ACC112 (cell line): ENCODE measurements around the gene SYT8.

ENCODE experiments used
- H2AFZ ChIP-seq: fragments of 200-600 bp; sonication (generic); one replicate; pipeline ENCODE4 v1.6.0; 2017; ENCODE audit warnings: antibody characterized with exemption, low read length; ENCODE audit not compliant: unreplicated experiment
- H3K27ac ChIP-seq: fragments of 200-600 bp; sonication (generic); 2 replicates; pipeline ENCODE4 v1.5.1; 2014; ENCODE audit warnings: low read depth, mild to moderate bottlenecking, antibody characterized with exemption, low read length, moderate library complexity
- H3K27me3 ChIP-seq: fragments of 200-600 bp; sonication (generic); 2 replicates; pipeline ENCODE4 v1.6.1; 2014; ENCODE audit warnings: mild to moderate bottlenecking, antibody characterized with exemption, low read length, moderate library complexity, mixed read lengths; ENCODE audit not compliant: insufficient read depth
- H3K36me3 ChIP-seq: fragments of 200-600 bp; sonication (generic); 2 replicates; pipeline ENCODE4 v1.6.1; 2016; ENCODE audit warnings: mild to moderate bottlenecking, antibody characterized with exemption, low read length, moderate library complexity, mixed read lengths; ENCODE audit not compliant: insufficient read depth
- H3K4me1 ChIP-seq: fragments of 200-600 bp; sonication (generic); one replicate; pipeline ENCODE4 v1.6.1; 2016; ENCODE audit warnings: low read length, mixed read lengths; ENCODE audit not compliant: insufficient read depth, unreplicated experiment, control insufficient read depth
- H3K4me3 ChIP-seq: fragments of 200-600 bp; sonication (generic); 2 replicates; pipeline ENCODE4 v1.5.1; 2014; ENCODE audit warnings: mild to moderate bottlenecking, low read depth, low read length
- H3K79me2 ChIP-seq: fragments of 200-600 bp; sonication (generic); one replicate; pipeline ENCODE4 v1.6.0; 2016; ENCODE audit warnings: low read length; ENCODE audit not compliant: control insufficient read depth, unreplicated experiment, insufficient read depth

The SYT8 gene

GRCh38 chr11:1827095-1827813, 7.5 kb upstream of the SYT8 start:
- H3K4me3 ChIP-seq: peak overlapping the region; percentile 53; the same call in 1 of the 2 replicates
- H2AFZ ChIP-seq: no peak overlapping the region
- H3K27ac ChIP-seq: peak overlapping the region; percentile 91
- H3K27me3 ChIP-seq: no peaks in the 10 kb centered on the region
- H3K79me2 ChIP-seq: no peaks in the 10 kb centered on the region
- H3K4me1 ChIP-seq: peaks cover 40% of the 10 kb centered on the region
- H3K36me3 ChIP-seq: no peaks in the 10 kb centered on the region

GRCh38 chr11:1827931-1828330, 6.9 kb upstream of the SYT8 start:
- no peaks in the 10 kb centered on the region for H3K27me3 ChIP-seq

GRCh38 chr11:1828542-1828941, 6.2 kb upstream of the SYT8 start:
- no peak overlapping the region for H2AFZ ChIP-seq
- peaks cover 40% of the 10 kb centered on the region for H3K4me1 ChIP-seq
- no peaks in the 10 kb centered on the region for H3K79me2 ChIP-seq
- no peaks in the 10 kb centered on the region for H3K27me3 ChIP-seq
- peak overlapping the region; percentile 69 for H3K27ac ChIP-seq
- H3K4me3 ChIP-seq: no peak overlapping the region
- no peaks in the 10 kb centered on the region for H3K36me3 ChIP-seq

More at GRCh38 chr11:1827931-1828330, 6.9 kb upstream of the SYT8 start:
- H3K4me1 ChIP-seq: peaks cover 40% of the 10 kb centered on the region
- H3K36me3 ChIP-seq: no peaks in the 10 kb centered on the region
- peak overlapping the region; percentile 91; the same call in 1 of the 2 replicates for H3K27ac ChIP-seq
- peak overlapping the region; percentile 29; the same call in 1 of the 2 replicates for H3K4me3 ChIP-seq
- H2AFZ ChIP-seq: no peak overlapping the region
- no peaks in the 10 kb centered on the region for H3K79me2 ChIP-seq

- no peaks in the 10 kb centered on the region for H3K79me2 ChIP-seq
- no peaks in the 10 kb centered on the region for H3K36me3 ChIP-seq
- peaks cover 40% of the 10 kb centered on the region for H3K4me1 ChIP-seq
- H3K27me3 ChIP-seq: no peaks in the 10 kb centered on the region
- H2AFZ ChIP-seq: no peak overlapping the region
- H3K27ac ChIP-seq: peak overlapping the region; percentile 69
- no peak overlapping the region for H3K4me3 ChIP-seq
Measured at GRCh38 chr11:1829039-1829820, 5.6 kb upstream of the SYT8 start.

- Histone ChIP-seq H3K4me1 (peaks cover 40% of the 10 kb centered on the region), H3K79me2 (no peaks in the 10 kb centered on the region), H3K36me3 (no peaks in the 10 kb centered on the region), H3K4me3 (no peak overlapping the region), H3K27me3 (no peaks in the 10 kb centered on the region), H2AFZ (no peak overlapping the region), H3K27ac (no peak overlapping the region)
Measured at GRCh38 chr11:1830004-1830321, 4.8 kb upstream of the SYT8 start.

GRCh38 chr11:1830322-1831223, 4.2 kb upstream of the SYT8 start:
- Histone ChIP-seq H3K4me3 (no peak overlapping the region), H3K79me2 (no peaks in the 10 kb centered on the region), H3K4me1 (peaks cover 40% of the 10 kb centered on the region), H3K36me3 (no peaks in the 10 kb centered on the region), H3K27ac (no peak overlapping the region), H2AFZ (no peak overlapping the region), H3K27me3 (no peaks in the 10 kb centered on the region)

- Histone ChIP-seq H3K79me2 (no peaks in the 10 kb centered on the region), H3K4me3 (0 out of 2 replicates have a peak overlapping the region, but pooled peaks have one; percentile 21), H3K36me3 (no peaks in the 10 kb centered on the region), H3K27ac (no peak overlapping the region), H3K4me1 (peaks cover 31% of the 10 kb centered on the region), H2AFZ (no peak overlapping the region), H3K27me3 (no peaks in the 10 kb centered on the region)
Measured at GRCh38 chr11:1831338-1832210, 3.2 kb upstream of the SYT8 start.

- H3K4me3 ChIP-seq: 0 out of 2 replicates have a peak overlapping the region, but pooled peaks have one; percentile 21
- no peak overlapping the region for H3K27ac ChIP-seq
- no peaks in the 10 kb centered on the region for H3K27me3 ChIP-seq
- peak overlapping the region; percentile 58 for H2AFZ ChIP-seq
- no peaks in the 10 kb centered on the region for H3K36me3 ChIP-seq
- peaks cover 23% of the 10 kb centered on the region for H3K4me1 ChIP-seq
- H3K79me2 ChIP-seq: no peaks in the 10 kb centered on the region
Measured at GRCh38 chr11:1832211-1832919, 2.4 kb upstream of the SYT8 start.

- Histone ChIP-seq H3K79me2 (no peaks in the 10 kb centered on the region), H2AFZ (no peak overlapping the region), H3K36me3 (no peaks in the 10 kb centered on the region), H3K4me3 (no peak overlapping the region), H3K27ac (no peak overlapping the region), H3K27me3 (no peaks in the 10 kb centered on the region), H3K4me1 (peaks cover 17% of the 10 kb centered on the region)
Measured at GRCh38 chr11:1832920-1833295, 1.9 kb upstream of the SYT8 start.
